ENCODE data around the gene TNFRSF25.
A peak's percentile ranks its signal among the peaks of the same experiment; 100 is the strongest.
"Not testable (repeated sequence)": the region's sequence is repeated elsewhere in the genome, so short reads cannot be mapped to it uniquely, and the experiment has no call there.

The TNFRSF25 gene

GRCh38 chr1:6470132-6471085 lies 4.4 kb upstream of the TNFRSF25 start:
- no peak for DNase-seq (ENCODE audit: low read depth in 2 of 2, low spot score in 1 of 2)

GRCh38 chr1:6468729-6469461 lies 2.9 kb upstream of the TNFRSF25 start:
- DNase-seq (ENCODE audit: low read depth in 2 of 2, low spot score in 1 of 2) = no peak

GRCh38 chr1:6467744-6468688 lies 2.0 kb upstream of the TNFRSF25 start:
- DNase-seq (ENCODE audit: low read depth in 2 of 2, low spot score in 1 of 2) = no peak

DNA sequence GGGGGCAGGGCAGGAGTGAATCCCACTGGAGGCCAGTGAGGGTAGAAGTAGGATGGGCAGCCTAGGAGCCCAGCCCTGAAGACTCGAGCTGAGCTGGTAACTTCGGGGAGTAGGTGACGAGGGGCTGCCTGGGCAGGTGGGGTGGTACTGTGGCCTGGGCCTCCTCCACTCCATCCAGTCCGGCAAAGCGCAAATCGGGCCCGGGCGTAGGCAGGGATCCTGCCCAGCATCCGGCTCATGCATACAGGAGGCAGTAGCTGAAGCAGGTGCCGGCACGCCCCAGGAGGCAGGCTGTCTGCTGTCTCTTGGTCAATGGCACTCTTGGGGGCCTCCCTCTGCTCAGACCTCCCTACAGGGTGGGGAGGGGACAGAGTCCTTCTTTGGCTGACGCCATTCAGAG lies 1.3 kb upstream of the TNFRSF25 start:
- DNase-seq (ENCODE audit: low read depth in 2 of 2, low spot score in 1 of 2) = no peak

- no peak for DNase-seq (ENCODE audit: low read depth in 2 of 2, low spot score in 1 of 2)
Measured at GRCh38 chr1:6466751-6467150, 778 bp upstream of the TNFRSF25 start.

GRCh38 chr1:6465461-6466005 lies 440 bp downstream of the TNFRSF25 start:
- no peak for DNase-seq (ENCODE audit: low read depth in 2 of 2, low spot score in 1 of 2)

DNA sequence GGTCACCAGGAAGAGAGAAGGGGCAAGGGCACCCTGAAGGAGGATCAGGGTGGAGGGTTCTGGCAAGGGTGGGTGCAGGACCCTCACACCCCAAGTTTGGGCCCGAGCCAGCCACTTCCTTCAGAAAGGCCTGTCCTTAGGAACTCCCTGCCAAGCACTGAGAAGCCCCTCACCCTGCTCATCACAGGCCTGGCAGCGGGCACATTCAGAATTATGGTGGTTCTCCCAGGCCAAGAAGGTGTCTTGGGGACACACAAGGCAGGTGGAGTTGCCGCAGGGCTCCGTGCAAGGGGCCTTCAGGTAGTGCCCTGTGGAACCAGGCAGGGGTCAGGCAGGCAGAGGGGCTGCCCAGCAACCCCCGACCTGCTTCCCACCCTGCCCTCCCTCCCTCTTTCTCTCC lies 1.1 kb downstream of the TNFRSF25 start:
- DNase-seq (ENCODE audit: low read depth in 2 of 2, low spot score in 1 of 2) = no peak

DNA sequence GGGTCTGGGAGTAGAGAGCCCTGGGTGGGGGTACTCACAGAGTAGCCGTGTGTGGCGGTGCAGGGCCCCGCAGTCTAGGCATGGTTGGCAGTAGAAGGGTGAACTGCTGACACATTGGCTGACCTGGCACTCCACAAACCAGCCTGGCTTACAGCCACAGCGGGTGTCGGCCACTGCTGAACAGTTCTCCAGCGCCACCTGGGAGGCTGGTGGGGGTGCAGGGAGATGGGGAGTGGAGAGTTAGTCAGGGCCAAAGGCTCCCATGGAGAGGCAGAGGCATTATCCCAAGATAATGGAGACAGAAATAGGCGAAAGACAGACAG lies 1.5 kb downstream of the TNFRSF25 start:
- no peak for DNase-seq (ENCODE audit: low read depth in 2 of 2, low spot score in 1 of 2)

DNA sequence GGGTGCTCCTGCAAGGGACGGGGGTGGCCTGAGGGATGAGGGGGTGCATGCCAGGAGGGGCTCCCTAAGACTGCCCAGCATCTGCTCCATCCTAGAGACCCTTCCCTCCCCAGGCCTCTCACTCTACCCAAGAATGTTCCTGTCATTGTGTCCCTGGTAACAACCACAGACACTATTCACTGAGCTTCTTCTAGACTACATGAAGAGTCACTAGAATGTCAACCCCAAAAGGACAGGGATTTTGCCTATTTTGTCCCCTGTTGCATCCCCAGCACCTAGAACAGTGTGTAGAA lies 2.9 kb downstream of the TNFRSF25 start:
- DNase-seq (ENCODE audit: low read depth in 2 of 2, low spot score in 1 of 2) = no peak

DNA sequence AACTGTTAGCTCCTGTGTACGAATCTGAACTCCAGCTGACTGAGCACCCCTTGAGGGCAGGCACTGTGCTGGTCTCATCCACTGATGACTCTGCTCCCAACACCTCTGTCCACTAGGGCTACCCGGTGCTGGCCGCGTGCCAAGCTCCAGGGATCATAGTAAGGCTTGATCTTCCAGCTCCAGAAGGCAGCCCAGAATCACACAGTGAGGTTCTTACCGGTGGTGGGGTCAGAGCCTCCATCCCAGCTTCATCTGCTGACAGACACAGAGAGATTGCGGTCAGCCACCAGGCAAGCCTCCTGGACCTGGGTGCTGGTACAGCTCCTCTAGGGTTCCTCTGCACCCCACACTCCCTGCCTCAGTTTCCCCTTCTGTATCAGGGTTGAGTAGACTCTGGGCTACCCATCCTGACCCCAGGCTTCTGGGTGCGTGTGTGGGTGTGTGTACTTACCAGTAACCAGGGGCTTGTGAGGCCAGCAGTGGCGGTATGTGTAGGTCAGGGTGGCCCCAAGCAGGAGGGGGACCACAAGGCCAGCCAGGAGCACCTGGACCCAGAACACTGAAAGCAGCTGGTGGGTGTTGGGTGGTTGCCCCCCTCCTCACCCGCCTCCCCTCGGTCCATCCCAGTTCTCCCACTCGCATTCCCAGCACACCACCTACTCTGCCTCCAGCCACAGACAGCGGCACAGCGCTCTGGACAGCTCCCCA lies 3.4 kb downstream of the TNFRSF25 start:
- DNase-seq (ENCODE audit: low read depth in 2 of 2, low spot score in 1 of 2) = no peak

DNA sequence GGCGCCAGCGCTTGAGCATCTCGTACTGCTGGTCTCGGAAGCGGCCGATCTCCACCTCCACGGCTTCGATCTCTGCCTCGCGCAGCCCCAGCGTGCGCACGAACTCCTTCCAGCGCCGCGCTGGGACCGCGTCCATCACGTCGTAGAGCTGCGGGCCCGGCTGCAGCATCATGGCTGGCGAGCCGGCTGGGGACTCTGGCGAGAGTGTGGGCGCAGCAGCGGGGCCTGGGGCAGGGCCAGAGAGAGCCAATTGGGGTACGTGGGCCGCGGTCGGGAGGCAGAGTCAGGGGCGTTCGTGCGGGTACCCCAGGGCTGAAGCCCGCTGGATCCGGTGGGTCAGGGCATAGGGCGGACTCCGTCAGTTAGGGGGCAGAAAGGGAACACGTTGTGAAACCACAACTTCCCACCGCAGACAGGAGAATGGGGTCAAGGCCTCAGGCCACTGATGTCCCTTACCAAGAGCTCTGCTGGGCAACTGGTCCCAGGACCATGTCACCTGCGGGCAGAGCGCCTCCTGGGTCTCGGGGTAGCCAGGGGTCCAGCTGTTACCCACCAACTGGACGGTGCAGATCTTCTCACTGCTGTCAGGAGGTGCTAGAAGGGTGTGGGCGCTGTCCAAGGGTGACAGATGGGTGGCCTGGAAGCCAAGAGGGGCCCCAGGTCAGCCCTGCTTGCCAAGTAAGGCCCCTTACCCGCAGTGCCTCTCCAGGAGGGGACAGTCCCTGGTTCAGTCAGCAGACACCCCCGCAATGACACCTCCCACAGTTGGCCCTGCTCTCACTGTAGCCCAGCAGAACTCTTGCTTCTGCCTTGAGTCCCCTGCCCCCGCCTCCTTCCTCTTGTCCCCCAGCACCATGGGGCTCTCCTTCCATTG lies 4.2 kb downstream of the TNFRSF25 start:
- DNase-seq (ENCODE audit: low read depth in 2 of 2, low spot score in 1 of 2) = no peak

GRCh38 chr1:6461051-6461530 lies 4.9 kb downstream of the TNFRSF25 start:
- no peak for DNase-seq (ENCODE audit: low read depth in 2 of 2, low spot score in 1 of 2)

- DNase-seq (ENCODE audit: low read depth in 2 of 2, low spot score in 1 of 2) = peak; percentile 85 to 87
Measured at GRCh38 chr1:6460301-6461050, 5.5 kb downstream of the TNFRSF25 start.

GRCh38 chr1:6459850-6460265 lies 6.1 kb downstream of the TNFRSF25 start:
- no peak for DNase-seq (ENCODE audit: low read depth in 2 of 2, low spot score in 1 of 2)

GRCh38 chr1:6456800-6457466 lies 9.0 kb downstream of the TNFRSF25 start:
- no peak for DNase-seq (ENCODE audit: low read depth in 2 of 2, low spot score in 1 of 2)

DNA sequence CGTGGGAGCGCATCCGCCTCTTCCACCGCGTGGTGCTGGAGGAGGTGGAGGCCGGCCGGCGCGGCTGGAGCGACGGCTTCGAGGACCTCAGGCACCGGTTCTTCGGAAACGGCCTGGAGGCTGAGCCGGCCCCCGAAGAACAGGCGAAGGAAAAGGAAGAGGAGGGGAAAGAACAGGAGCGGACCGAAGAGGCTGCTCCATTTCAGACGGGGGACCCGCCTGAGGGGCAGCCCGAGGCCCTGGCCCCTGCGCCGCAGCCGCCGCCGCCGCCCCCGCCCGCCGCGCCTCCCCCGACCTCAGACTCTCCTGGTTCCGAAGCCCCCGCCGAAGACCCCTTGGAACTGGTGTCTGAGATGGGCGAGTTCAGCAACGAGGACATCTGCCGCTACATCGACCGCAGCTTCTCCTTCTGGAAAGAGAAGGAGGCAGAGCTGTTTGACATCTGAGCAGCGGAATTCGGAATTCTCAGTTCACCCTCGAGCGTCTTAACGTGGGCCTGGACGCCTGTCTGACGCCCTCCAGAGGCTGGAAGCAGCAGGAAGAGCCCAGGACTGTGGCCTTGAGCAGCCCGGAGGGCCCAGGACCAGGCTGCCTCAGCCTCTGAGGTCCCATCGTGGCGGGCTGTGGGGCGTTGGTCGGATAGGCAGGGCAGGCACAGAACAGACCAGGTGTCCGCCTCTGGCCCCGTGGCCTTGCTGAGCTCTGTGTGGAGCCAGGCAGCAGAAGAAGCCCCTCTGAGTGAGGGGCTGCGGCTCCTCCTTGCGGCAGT lies 10.0 kb downstream of the TNFRSF25 start:
- not testable (repeated sequence) for DNase-seq (ENCODE audit: low read depth in 2 of 2, low spot score in 1 of 2)
